MV-4-11 (cell line): Measurements from ENCODE around the gene ARHGAP35.

Source experiments
- DNase-seq: peaks from one replicate; lab custom pipeline; 2025; lab: John Stamatoyannopoulos, UW

Gene ARHGAP35

DNA sequence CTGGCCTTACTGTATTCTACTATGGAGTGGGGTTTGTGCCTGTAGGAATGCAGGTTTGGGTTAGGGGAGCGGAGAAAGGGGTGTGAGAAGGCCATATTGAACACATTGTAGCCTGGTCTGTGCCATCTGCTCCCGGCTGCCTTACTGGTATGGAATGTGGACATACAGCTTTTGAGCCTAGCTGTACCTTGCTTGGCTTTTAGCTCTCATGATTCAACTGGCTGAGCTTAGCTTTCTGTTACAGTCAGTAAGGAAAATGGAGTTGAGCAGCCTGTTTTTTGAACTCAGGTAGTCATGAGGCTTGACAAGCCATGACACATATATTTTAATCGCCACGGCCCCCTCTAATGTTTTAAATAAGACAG, 41.6 kb downstream of the ARHGAP35 start:
- no peak for DNase-seq

DNA sequence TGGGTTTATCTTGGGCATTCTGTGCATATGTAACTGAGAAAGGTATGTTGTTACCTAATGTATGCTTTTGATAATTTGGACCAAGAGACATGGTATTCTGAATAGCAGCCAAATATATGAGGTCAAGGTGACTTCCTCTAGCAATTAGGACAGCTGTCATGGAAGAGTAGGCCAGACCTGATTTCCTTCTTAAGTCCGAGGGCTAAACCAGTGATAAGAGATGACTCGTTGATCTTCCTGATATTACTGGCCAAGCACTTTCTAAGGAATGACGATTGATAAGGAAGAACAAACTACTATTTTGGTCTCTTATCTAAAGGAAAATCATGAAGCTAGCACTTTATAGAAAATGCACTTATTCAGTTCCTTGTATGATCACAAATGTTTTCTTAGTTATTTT, 42.7 kb downstream of the ARHGAP35 start:
- DNase-seq: no peak

DNA sequence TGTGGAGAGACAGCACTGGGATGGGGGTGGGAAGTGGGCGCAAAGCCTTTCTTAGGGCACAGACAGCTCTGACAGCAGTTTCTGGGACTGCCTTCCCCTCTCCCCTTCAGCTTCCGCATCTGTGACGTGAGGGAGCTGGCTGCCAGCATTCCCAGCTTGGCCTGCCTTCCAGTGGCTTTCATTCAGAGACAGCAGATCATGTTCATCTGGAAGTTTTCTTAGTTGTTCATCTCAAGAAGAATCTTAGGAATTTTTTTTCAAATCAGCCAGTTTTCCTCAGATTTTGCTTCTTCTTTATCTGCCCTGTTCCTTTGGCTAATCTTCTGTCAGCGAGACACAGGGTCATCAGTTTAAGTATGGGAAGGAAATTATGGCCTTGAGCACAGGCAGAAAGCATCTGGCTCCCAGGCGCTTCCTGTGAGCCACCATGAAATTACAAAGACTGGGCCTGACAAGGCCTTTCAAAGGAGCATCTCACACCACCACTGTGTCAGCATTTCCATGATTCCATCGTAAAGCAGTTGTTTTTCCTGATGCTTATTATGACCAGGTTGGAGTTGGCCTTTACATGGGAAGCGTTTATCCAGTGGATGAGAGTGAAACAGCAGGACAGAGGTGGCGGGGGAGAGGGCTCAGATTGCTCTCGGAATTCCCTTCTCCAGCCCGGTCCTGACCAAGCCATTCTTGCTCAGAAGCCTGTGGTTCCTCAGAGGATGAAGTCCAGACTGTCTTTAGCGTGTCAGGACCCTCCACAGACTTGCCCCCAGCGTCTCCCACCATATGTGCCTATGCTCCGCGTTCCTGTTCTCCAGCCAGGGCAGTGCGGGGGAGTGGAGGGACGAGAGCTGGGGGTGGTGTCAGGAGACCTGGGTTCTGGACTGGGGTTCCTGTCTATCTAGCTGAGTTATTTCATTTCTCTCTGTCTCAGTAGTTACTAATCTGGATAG, 43.6 kb downstream of the ARHGAP35 start:
- no peak for DNase-seq

DNA sequence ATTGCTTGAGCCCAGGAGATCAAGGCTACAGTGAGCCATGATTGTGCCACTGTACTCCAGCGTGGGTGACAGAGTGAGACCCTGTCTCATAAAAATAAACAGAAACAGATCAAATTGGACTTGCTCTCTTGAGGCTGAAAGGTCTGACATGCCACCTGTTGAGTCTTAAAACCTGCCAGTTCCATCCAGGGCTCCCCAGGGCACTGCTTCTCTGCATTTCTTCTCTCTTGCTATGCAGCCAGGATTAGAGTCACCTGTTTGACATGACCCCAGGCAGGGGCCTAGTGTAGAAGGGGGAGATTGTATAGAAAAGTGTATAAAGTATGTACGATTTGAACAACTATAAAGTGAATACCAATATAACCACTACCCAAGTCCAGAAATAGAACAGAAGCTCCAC, 45.4 kb downstream of the ARHGAP35 start:
- no peak for DNase-seq

DNA sequence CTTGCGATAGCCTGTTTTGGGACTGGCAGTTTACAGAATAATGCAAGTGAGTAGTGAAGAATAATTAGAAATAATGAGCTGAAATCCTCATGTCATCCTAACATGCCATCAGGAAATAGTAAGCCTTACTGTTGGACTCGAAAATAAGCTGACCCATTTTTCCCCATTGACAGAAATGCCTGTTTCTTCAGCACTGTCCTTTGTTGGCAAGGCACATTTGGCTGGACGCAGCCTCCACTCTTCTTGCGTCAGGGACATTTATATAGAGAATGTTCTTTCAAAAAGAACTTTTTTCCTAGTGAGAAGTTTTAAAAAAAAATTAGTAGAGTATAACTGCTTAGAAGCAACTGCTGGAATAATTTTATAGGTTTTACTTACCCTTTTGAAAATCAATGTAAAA, 47.1 kb downstream of the ARHGAP35 start:
- DNase-seq: no peak

DNA sequence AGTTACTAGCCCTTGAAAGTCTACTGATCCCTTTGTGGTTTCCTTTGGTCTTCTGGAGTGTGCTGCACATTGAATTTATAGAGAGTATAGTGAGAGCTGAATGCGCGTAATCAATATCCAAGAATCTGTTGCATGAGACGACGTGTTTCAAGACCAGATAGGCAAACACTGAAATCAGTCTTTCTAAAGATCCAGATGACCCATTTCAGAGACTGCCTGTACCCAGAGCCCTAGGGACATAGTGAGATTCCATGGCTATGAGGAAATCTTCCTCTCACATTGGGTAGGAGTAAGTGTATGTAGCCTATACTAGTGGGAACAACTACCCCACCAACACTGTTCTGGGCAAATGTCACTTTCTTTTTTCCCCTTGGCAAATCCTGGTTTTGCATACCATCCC, 48.6 kb downstream of the ARHGAP35 start:
- DNase-seq: no peak
